Stimulated activated CD4-positive, alpha-beta T cell treated with anti-CD3 and anti-CD28 coated beads, Interleukin-4, amount 100 ng/mL, for 4 hours (primary cell): ENCODE measurements around the gene LAD1.
A peak's percentile ranks its signal among the peaks of the same experiment; 100 is the strongest.

Experiments
- DNase-seq, 2 experiments: peaks; one replicate each; pipeline ENCODE4 v3.0.0-alpha.2; 2020

Gene LAD1

DNA sequence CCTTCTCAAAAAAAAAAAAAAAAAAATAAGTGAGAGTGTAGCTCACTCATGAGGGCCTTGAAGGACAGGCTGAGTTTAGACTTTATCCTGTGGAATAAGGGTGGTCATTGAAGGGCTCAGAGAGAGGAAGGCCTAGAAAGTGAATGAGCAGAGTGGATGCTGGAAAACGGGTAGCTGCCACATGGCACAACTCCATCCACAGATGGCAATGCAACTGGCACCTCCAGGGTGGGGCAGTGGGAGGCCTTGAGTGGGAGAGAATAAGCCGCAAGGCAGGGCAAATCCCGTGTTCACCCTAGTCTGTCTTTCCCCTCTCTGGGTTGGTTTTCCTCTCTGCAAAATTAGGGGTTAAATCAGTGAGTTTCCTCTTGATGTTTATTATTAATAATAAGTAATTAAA is 19.3 kb upstream of the LAD1 start:
- no peak for DNase-seq

DNA sequence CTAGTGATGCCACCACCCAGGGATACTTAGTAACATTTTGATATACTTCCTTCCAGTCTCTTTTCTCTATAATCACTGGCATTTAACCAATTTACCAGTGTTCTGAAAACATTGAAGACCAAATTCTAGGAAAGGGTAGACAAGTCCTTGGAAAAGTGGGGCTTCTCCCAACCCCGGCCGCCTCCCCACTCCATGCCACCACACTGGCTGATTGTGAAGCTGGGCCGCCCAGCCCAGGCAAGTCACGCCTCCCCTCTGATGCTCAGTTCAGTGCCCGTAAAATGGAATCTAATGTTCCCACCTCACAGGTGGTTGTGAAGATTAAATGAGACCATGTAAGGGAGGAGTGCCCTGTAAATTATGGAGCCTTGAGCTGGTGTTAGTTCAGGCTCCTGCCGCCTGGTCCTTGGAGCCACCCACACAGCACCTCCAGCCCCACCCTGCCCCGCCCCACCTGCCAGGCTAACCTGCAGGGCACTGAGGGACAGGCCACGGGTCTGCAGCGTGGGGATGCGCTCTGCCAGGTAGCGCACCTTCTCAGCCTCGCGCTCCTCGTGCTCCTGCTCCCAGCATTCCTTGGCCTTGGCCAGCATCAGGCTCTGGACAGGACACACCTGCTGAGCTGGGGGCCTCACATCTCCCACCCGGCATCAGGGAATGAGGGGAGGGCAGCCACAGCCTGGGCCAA is 15.1 kb upstream of the LAD1 start:
- no peak for DNase-seq

DNA sequence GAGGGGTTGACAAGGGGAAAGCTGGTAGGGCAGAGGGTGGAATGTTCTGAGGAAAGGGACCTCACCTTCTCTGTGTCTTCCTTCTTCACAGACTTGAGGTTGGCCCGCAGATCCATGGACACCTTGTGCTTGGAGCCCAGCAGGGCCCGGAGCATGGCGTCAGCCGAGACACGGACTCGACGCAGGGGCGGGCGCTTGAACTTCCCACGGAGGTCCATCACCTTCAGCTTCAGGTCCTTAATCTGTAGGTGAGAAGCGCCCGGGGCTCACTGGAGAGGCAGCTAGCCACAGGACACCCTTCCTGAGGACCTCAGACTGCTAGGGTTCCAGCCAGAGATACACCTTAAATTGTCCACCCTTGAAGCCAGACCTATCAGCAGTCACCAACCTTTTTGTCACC is 12.2 kb upstream of the LAD1 start:
- DNase-seq, result no peak

DNA sequence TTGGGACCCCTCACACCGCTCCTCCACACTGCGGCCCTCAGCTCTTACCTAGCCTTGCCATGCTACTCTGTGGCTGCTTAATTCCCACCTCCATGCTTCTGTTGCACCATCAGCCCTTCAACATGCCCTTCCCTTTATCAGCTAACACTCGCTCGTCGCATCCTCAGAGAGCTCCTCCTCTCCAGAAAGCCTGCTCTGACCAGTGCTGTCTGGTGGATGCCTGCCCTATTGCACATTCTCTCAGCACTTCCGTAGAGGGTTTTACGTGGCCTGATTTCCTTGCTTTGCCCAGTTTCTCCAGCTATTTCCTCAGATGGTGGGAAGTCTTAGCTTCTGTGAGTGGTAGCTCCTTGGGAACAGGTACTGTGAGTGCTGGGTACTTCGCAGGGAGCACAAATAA is 10.3 kb upstream of the LAD1 start:
- no peak for DNase-seq

DNA sequence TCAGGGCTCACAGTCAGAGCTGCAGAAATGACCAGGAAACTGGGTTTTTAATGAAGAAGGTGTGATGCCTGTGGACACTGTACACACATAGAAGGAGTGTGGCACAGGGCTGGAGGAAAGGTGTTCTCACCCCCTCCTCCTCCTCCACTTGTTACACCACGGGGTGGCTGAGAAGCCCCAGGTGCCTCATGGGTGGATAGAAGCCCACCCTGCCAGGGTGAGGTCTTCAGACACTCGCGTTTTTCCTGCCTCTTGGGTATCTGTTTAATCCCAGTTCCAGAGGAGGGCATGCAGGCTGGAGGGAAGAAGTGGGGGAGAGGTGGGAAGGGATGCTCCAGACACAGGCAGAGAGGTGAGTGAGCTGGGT is 9.7 kb upstream of the LAD1 start:
- DNase-seq, result no peak

DNA sequence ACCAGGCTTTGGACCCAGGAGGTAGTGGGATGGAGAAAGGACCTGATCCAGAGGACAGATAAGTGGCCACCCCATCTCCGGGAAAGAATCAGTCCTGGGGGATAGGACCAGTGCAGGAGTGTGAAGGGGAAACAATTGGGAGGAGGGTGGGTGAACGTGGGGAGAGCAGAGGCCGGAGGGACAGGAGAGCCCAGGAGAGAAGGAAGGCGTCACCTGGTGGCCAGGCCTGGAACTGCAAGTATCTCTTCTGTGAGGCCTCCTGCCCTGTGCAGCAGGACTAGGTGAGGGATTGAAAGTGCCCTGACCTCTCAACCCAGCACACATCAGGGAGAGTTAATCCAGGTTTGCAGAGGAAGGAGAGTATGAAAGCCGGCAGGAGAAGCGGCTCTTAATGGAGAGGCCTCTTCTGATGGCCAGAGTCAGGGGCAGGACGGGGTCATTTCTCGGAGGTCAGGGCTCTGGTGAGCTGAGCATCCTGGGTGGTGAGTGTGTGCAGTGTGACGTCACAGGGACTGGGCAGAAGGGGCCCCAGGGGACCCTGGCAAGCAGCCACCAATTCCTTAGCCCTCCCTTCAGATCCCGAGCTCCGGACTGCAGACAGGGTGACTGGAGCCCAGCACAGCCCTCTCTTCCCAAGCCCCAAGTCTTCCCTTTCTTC is 9.2 kb upstream of the LAD1 start:
- DNase-seq, result peak; percentile 37 to 65

DNA sequence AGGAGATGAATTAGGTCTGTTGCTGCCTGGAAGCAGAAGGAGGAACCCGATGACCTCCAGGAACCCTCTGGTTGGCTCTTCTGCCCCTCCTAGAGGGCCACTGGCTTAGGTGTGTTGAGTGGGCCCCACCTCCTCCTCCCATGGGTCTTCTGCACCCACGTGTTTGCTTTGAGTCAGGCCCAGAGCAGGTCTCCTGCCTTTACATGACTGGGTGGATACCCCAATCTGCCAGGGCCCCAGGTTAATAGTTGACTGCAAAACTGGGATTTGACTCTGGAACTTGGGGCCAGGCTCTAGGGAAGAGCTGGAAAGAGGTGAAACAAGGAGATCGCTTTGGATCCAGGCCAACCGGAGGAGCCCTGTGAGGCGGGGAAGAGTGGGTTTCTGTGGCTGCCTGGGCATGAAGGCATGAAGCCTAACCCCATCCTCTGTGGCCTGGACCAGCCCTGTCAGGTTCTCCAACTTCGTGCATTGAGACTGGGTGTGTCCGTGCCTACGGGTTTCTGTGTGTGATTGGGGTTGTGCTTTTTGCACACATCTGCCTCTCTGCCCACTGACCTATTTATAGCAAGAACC is 7.8 kb upstream of the LAD1 start:
- no peak for DNase-seq

DNA sequence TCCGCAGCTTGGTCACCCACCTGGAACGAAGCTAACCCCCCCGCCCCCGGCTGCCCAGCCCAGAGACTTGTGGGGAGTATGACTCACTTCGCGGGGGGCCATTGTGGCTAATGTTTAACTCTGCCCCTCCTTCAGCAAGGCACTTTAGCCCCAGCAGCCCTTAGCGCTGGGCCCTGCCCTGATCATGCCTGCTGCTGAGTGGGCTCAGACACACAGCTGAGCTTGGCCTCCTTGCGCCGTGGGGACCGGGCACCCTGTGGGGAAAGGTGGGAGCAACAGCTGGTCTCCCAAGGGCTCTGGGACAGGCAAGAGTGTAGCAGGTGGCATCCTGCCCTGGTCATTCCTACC is 6.3 kb upstream of the LAD1 start:
- DNase-seq, result no peak

DNA sequence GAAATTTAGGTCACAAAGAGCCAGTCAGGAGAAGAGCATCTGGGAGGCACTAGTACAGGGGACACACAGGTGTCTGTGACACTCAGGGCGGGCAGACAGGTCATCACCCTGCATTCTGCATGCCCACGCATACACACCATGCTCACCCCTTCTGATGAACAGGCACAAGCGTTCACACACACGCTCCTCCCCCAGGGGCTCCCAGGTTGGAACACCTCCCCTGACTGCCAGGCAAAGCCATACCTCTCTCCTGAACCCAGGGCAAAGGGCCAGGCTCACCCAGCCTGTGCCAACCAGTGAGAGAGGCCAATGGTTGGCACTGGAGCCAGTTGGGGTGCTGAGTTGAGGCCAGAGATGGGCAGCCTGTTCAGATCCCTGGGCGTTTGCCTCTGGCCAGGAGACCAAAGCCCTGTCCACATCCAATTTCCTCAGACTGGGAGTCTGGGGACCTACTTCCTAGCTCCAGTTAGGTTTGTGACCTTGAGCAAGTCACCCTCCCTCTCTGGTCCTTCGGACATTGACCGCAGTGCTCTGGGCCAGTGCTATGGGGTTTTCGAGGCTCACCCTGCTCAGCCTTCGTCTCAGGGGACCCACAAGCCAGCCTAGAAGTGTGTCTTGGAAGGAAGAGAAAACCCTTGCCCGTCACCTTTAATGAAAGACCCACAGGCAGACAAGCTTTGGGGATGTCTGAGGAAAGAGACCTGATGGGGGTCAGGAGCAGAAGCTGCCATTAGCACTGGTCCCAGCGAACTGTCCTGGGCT is 5.8 kb upstream of the LAD1 start:
- DNase-seq, result no peak

DNA sequence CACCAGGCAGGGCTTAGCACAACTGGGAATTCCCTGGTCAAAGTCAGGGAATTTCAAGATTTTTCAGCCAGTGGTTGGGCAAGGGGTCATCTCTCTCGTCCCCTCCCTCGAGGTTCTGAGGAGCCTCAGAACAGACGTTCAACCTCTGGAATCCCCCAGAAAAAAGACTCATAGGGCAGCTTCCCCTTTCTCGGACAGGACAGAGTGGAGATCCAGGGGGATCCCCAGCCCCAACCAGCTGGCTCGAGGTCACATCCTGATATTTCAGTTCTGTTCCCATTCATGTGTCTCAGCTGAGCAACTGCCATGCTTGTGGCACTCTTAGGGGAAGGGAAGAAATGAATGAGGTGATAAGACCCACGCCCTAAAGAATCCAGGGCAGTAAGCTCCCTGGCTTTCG is 4.9 kb upstream of the LAD1 start:
- no peak for DNase-seq

DNA sequence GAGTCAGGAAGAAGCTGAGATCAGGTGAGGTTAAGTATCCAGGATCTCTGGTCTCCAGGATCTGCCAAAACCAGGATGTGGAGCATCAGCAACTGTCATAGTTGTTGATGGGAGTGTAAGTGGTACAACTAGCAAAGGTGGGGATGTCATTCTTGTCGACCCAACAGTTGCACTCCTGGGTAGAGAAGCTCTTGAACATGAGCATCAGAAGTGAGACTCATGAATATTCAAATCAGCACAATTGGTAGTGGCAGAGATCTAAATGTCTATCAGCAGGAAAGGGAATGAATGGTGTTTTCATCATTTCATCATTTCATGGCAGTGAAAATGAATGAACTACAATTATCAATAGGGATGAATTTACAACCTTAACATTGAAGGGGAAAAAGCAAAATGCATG is 4.2 kb upstream of the LAD1 start:
- no peak for DNase-seq

DNA sequence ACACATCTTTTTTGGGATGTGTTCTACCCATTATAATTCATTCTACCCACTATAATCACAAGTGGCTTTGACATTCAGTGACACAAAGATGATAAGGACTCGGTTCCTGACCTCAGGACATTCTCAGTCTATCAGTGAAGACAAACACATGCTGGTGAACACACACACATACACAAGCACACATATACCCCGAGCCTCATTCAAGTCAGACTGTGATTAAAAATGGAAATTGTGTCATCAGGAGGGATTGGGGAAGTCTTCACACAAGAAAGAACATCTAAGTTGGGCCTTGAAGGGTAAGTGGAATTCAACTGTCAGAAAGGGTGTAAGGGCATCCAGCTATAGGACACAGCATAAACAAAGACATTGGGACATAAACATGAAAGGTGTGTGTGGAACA is 2.6 kb upstream of the LAD1 start:
- DNase-seq, result no peak

DNA sequence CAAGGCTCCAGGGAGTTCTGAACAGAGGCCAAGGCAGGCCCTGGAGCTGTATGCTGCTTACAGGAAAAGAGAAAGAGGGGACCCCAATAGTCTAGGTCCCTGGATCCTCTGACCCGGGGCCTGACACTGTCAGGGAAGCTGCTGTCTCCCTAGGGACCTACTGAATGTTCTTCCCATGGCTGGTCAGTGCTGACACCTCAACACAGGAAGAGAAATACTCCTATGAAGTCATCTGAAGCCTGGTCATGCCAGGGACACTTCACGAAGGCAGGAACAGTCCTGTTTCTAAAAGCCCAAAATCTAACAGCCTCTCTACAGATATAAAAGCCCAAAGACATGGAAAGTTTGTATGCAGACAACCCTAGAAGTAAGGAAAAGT is 1.7 kb upstream of the LAD1 start:
- no peak for DNase-seq

DNA sequence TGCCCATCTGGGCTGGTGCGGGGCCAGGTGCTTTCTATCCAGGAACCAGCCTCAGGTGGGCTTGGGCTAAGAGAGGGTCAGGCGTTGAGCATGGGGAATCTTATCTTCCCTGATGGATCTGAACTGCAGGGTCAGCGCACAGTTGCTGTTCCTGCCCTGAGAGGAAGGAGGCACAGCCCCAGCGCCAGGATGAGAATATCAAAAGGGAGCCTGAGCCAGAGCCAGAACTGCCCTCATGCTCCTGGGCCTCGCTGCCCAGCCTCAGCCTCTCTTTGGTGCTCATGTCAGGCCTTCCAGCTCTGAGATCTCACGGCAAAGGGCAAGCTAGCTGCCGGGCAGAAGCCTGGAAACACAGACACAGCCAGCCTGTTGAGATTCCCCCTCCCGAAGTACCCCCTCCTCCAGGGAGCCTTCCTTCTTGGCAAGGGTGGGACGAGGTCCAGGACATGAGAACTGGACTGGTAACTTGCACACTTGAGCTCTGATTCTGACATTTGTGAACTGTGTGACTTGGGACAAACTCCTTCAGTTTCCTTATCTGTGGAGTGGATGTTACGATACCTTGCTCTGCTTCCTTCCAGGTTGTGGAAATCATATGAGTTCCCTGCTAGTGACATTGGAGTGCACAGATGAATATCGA is 1.2 kb upstream of the LAD1 start:
- DNase-seq, result no peak

DNA sequence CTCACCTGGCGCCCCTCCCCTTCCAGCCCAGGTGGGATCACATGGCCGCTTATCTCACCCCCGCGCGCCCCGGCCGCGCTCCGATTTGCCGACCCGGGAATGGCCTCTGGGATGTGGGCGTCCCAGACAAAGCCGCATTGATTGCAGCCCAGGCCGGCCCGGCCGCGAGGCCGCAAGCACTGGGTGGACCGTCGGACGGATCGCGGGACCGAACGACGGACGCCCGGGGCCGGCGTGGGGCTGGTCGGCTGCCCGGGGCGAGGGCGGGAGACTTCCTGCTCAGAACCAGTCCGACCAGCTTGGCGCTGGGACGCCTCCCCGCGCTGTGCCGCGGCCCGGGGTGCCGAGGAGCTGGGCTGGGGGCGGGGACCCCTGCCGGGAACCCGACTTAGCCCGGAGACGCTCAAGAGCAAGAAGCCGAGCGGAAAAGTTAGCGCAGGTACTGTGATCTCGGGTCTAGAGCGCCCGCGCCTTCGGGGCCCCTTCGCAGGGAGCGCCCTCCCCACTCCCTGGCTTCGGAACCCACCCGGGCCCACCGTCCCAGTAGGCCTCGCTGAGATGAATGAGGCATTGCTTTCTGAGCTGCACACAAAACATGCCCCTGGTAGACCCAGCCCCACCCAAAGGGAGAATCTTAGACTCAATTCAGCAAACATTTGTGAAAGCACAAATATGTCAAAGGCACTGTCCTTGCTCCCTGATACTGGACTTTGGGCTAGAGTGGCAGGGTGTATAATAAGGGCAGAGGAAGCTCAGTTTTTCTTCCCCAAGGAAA is 415 bp upstream of the LAD1 start:
- no peak for DNase-seq

DNA sequence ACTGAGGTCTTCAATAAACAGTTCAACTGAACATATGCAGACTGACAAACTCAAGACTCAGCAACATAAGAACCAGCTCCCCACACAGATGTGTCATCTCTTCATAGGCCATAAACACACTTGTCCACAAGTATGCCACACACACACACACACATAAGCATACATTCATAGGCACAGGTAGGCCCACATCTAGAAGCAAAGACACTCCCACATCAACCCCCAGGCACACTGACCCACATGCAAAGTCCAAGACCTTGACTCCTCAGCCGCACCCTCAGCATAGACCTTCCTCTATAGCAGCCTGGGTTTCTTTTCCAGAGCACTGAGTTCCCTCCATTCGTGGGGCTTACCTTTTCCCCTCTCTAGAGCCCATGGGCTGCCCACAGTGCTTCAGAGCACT is 1.4 kb downstream of the LAD1 start:
- DNase-seq, result no peak

DNA sequence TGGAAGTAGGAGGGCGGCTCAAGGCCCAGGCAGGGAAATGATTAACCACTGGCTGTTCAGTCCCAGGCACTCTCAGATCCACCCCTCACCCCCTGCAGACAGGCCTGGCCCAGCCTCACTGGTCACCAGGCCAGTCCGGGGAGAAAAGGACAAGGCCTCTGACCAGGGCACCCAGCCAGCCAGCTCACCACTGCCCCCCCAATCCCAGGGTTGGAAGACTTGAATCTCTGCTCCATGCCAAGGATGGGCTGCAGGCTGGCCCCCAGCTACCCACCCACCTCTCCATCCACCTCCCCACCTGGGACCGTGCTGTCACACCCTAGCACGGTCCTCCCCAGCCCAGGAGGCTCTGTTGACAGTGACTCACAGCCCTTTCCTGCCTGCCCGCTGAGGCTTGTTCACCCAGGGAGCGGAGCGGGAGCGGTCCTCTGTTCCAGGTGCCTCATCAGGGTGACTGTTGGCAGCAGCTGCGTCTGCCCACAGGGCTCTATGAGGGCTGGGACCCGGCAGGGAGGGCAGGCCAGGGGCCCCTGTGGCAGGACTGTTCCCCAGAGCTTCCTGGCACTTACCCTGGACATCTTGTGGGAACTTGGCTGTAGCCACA is 2.2 kb downstream of the LAD1 start:
- DNase-seq, result no peak

DNA sequence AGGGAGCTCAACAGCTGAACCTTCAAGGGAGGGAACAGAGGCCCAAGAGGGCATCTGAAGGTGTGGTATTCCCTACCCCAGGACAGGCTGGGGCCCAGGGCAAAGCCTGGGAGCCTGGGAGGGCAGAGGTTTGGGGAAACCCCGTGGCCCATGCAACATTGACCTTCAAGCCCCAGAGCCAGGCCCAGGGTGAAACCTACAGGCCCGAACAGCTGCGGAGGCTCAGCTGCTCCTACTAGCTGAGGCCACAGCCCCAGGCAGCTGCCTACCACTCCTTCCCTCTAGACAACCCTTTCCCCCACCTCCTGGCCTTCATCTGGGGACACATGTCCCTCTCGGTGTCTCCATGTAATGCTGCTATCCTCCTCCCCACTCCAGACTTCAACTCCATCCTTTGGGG is 3.2 kb downstream of the LAD1 start:
- no peak for DNase-seq

DNA sequence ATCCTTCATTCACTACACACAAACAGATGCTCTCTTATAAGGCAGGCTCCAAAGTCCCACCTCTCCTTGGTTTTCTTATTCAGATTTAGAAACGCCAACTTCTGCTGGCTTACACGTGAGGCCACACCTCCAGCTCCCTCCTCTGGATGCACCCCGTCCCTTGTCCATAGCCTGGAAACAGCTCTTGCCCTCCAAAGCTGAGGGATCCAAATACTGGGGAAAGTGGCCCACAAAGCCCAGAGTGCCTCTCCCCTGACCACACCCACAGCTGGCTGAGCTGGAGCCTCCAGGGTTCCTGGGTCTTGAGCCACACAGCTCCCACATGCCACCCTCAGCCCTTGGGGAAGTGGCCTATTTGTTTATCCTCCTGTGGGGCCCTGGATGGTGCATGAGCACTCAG is 4.5 kb downstream of the LAD1 start:
- DNase-seq, result no peak

DNA sequence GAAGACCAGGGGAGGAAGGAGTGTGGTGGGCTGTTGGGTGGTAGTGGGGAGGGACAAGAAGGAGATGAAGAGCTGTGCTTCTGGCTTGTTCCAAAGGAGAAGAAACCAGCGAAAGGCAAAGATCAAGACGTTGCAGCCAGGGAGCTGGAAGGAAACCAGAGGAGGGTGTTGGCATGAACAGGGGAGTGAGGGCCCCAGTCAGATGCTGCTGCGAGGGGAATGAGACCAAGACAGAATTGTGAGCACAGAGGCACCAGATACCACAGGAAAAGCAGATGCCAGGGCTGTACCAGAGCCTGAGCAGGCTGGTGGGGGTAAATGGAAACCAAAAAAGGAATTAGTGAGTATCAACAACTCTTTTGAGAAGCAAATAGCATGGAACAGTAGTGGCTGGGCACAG is 6.0 kb downstream of the LAD1 start:
- no peak for DNase-seq

DNA sequence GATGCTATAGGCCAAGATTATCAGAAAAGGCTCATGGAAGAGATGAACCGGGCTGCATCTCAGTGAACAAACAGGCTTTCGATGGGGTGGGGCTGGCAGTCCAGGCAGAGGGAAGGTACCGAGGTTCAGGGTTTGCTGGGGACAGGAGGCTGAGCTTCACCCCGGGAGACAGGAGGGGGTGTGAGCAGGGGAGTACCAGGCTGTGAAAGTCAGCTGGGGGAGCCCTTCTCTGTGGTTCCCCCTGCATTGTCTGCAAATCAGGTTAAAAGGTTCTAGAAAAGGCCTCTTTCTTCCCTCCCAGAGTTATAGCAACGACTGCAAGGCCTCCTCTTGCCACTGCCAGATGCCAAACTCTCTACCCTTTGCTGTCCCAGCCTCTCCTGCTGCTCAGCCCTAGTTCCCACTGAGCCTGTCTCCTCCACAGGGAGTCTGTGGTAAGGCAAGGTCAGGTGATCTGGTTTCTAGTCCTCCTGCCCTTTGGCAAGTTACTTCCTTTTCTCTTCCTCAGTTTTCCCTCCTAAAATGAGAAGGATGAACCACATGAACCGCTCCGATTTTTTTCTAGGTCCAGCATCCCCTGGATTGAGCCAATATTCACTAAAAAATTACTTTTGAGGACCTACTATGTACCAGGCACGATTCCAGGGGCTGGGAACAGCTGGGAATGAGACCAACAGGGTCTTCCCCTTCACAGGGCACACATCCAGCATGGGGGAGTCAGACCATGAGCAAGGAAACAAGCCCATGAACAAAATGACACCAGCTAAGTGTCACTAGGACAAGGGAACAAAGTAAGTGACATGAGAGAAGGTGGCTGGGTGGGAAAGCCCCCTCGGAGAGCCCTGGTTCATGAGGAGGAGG is 7.2 kb downstream of the LAD1 start:
- DNase-seq, result no peak

DNA sequence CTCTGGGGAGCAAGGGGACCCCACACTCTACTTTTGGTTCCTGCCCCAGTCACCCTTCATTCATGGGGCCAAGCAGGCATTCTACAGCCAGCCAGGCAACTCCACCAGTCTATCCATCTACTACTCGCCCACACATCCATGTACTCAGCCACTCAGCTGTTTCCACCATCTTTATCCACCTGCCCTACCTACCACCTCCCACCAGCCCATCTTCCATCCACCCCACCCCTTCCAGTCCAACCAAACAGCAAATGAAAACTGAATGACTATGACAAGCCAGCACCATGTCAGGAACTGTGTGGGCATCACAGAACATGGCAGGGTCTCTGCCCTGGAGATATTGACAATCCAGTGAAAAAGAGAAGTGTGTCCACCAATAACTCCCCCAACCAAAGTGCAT is 7.9 kb downstream of the LAD1 start:
- DNase-seq, result no peak
